Keratinocyte (primary cell): ENCODE measurements around the gene PPP1R18. TPM values are rescaled to one million over a fixed set of nuclear protein-coding genes. Genes with fewer than 3 reads are reported as not detected.

Source experiments
- DNase-seq: peaks from one replicate; pipeline ENCODE4 v3.0.0-alpha.2; 2011; ENCODE audit warnings: low read depth, missing footprints, low spot score
- FAIRE-seq: peaks from 2 replicates; lab custom pipeline; 2011; peaks lifted over from hg19 to GRCh38; lab: Jason Lieb, UNC
- H2AFZ ChIP-seq: 2 replicates; pipeline ENCODE4 v1.6.0; 2012; ENCODE audit warnings: low read length, control low read depth, inconsistent platforms; ENCODE audit not compliant: control insufficient read depth
- H3K27ac ChIP-seq: 2 replicates; pipeline ENCODE4 v1.5.1; 2011; ENCODE audit warnings: low read length; ENCODE audit not compliant: control insufficient read depth, insufficient read depth
- H3K27me3 ChIP-seq: 3 replicates; pipeline ENCODE4 v1.6.0; 2011; ENCODE audit warnings: low read length; ENCODE audit not compliant: control insufficient read depth, insufficient read depth; ENCODE audit errors: extremely low read depth
- H3K36me3 ChIP-seq, 2 experiments: 2 replicates in 1 of 2; 3 replicates in 1 of 2; pipeline ENCODE4 v1.5.1; 2011; ENCODE audit warnings: low read length in 2 of 2, mild to moderate bottlenecking in 1 of 2; ENCODE audit not compliant: control insufficient read depth in 2 of 2, insufficient read depth in 2 of 2; ENCODE audit errors: extremely low read depth in 1 of 2
- H3K4me1 ChIP-seq: 3 replicates; pipeline ENCODE4 v1.5.1; 2011; ENCODE audit warnings: low read length; ENCODE audit not compliant: control insufficient read depth, insufficient read depth; ENCODE audit errors: extremely low read depth
- H3K4me2 ChIP-seq: 3 replicates; pipeline ENCODE4 v1.6.0; 2011; ENCODE audit warnings: low read depth, low read length; ENCODE audit not compliant: control insufficient read depth, insufficient read depth; ENCODE audit errors: extremely low read depth
- H3K4me3 ChIP-seq, 3 experiments: fragments of 200-600 bp in 1 of 3; sonication (generic) in 1 of 3; 2 replicates in 2 of 3; 3 replicates in 1 of 3; pipeline ENCODE4 v1.5.1; 2011 to 2016; ENCODE audit warnings: low read length in 3 of 3, mild to moderate bottlenecking in 3 of 3, control low read depth in 2 of 3, inconsistent platforms in 1 of 3, low read depth in 1 of 3, mixed read lengths in 1 of 3, mixed run types in 1 of 3, moderate library complexity in 1 of 3; ENCODE audit not compliant: control insufficient read depth in 2 of 3, insufficient read depth in 2 of 3; ENCODE audit errors: extremely low read depth in 1 of 3
- H3K79me2 ChIP-seq: 2 replicates; pipeline ENCODE4 v1.6.0; 2012; ENCODE audit warnings: low read length; ENCODE audit not compliant: control insufficient read depth, insufficient read depth
- H3K9ac ChIP-seq: 3 replicates; pipeline ENCODE4 v1.6.0; 2011; ENCODE audit warnings: low read length; ENCODE audit not compliant: control insufficient read depth, insufficient read depth; ENCODE audit errors: extremely low read depth
- H3K9me1 ChIP-seq: 3 replicates; pipeline ENCODE4 v1.6.0; 2011; ENCODE audit warnings: low read length; ENCODE audit not compliant: control insufficient read depth, insufficient read depth; ENCODE audit errors: extremely low read depth
- H3K9me3 ChIP-seq: 2 replicates; pipeline ENCODE4 v1.5.1; 2012; ENCODE audit warnings: low read depth, low read length; ENCODE audit not compliant: control insufficient read depth
- H4K20me1 ChIP-seq: 3 replicates; pipeline ENCODE4 v1.6.0; 2011; ENCODE audit warnings: low read length; ENCODE audit not compliant: control insufficient read depth, insufficient read depth; ENCODE audit errors: extremely low read depth
- EZH2 ChIP-seq: IDR thresholded peaks from one replicate; pipeline ENCODE4 v1.6.1; 2012; ENCODE audit warnings: inconsistent platforms, mild to moderate bottlenecking, low read length, moderate library complexity
- dilution Hi-C: fragments of 300-500 bp; cut with MboI; formaldehyde crosslinking; loops from one replicate; pipeline ENCODE4 v1.7.0; 2020; ENCODE audit warnings: low sequenced_read_pairs; ENCODE audit not compliant: extremely low pct_ligation_motif_present
- polyA plus RNA-seq, 5 experiments: library from polyadenylated mRNA; depleted of rRNA in 3 of 5; stranded (reverse) in 3 of 5; stranded (forward) in 1 of 5; unstranded in 1 of 5; fragments of >200 nt; gene quantifications; 1 replicate in 1 of 5; 2 replicates in 3 of 5; 3 replicates in 1 of 5; pipeline versions ENCODE4 v1.2.1 to v1.2.3, GENCODE V29; 2011 to 2012; ENCODE audit warnings: missing spikeins in 2 of 5, low read depth in 1 of 5, low replicate concordance in 1 of 5
- TF ChIP-seq, protein P1 (sequence below), 3 experiments: IDR thresholded peaks in 1 of 3; conservative IDR thresholded peaks in 1 of 3; optimal IDR thresholded peaks in 1 of 3; 2 replicates in 2 of 3; 3 replicates in 1 of 3; pipeline versions ENCODE3 to v1.5.1; 2011; ENCODE audit warnings: low read length in 3 of 3, mild to moderate bottlenecking in 3 of 3, moderate library complexity in 2 of 3, control low read depth in 1 of 3, inconsistent platforms in 1 of 3; ENCODE audit not compliant: insufficient read depth in 2 of 3; ENCODE audit errors: extremely low read depth in 1 of 3

Gene PPP1R18
- polyA plus RNA-seq, 1 donor (not counting 4 experiments of a cell fraction or from before 2014, with no cell fraction given), result 88.9 TPM

DNA sequence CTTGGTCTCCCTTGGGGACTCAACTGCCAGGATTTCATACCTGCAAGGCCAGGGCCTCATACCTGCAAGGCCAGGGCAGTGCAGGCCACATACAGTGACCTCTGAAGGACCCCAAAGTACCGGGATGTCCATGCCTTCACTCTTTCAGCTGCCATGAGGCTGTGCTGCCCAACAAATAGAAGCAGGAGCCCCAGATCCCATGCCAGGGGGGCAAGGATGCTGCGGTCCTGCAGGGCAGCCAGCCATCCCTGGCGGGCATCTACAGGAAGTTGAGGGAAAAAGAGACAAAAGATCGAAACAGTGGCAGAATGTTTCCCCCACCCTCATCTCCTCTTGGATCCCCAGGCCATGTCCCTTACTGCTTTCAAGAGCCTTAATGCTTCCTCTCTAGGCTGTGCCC, 3.5 kb upstream of the PPP1R18 start:
- TF ChIP-seq, protein P1, sequence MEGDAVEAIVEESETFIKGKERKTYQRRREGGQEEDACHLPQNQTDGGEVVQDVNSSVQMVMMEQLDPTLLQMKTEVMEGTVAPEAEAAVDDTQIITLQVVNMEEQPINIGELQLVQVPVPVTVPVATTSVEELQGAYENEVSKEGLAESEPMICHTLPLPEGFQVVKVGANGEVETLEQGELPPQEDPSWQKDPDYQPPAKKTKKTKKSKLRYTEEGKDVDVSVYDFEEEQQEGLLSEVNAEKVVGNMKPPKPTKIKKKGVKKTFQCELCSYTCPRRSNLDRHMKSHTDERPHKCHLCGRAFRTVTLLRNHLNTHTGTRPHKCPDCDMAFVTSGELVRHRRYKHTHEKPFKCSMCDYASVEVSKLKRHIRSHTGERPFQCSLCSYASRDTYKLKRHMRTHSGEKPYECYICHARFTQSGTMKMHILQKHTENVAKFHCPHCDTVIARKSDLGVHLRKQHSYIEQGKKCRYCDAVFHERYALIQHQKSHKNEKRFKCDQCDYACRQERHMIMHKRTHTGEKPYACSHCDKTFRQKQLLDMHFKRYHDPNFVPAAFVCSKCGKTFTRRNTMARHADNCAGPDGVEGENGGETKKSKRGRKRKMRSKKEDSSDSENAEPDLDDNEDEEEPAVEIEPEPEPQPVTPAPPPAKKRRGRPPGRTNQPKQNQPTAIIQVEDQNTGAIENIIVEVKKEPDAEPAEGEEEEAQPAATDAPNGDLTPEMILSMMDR (optimal IDR thresholded peaks at IDR 0.05 in 1 of 3, IDR thresholded peaks at IDR 0.05 in 1 of 3, conservative IDR thresholded peaks at IDR 0.05 in 1 of 3; ENCODE audit: extremely low read depth in 1 of 3, insufficient read depth in 2 of 3, low read length in 3 of 3), result no peak
- no peak for TF ChIP-seq EZH2
- DNase-seq (no peak), FAIRE-seq (no peak)
- H3K27me3 ChIP-seq, result no peaks in the 10 kb centered on the region
- no peak overlapping the region for H2AFZ ChIP-seq
- H4K20me1 ChIP-seq, result no peaks in the 10 kb centered on the region
- no peaks in the 10 kb centered on the region for H3K9me1 ChIP-seq
- H3K9ac ChIP-seq, result peak overlapping the region; percentile 85
- dilution Hi-C loops, result no loop called here
- peak overlapping the region; percentile 45 to 93 (median 91) for H3K4me3 ChIP-seq
- peaks cover 0 to 7% of the 10 kb centered on the region in 2 experiments for H3K36me3 ChIP-seq
- no peaks in the 10 kb centered on the region for H3K9me3 ChIP-seq
- peak overlapping the region; percentile 72 for H3K27ac ChIP-seq
- peaks cover 42% of the 10 kb centered on the region for H3K79me2 ChIP-seq
- H3K4me1 ChIP-seq, result peaks cover 36% of the 10 kb centered on the region
- H3K4me2 ChIP-seq, result peak overlapping the region; percentile 98

DNA sequence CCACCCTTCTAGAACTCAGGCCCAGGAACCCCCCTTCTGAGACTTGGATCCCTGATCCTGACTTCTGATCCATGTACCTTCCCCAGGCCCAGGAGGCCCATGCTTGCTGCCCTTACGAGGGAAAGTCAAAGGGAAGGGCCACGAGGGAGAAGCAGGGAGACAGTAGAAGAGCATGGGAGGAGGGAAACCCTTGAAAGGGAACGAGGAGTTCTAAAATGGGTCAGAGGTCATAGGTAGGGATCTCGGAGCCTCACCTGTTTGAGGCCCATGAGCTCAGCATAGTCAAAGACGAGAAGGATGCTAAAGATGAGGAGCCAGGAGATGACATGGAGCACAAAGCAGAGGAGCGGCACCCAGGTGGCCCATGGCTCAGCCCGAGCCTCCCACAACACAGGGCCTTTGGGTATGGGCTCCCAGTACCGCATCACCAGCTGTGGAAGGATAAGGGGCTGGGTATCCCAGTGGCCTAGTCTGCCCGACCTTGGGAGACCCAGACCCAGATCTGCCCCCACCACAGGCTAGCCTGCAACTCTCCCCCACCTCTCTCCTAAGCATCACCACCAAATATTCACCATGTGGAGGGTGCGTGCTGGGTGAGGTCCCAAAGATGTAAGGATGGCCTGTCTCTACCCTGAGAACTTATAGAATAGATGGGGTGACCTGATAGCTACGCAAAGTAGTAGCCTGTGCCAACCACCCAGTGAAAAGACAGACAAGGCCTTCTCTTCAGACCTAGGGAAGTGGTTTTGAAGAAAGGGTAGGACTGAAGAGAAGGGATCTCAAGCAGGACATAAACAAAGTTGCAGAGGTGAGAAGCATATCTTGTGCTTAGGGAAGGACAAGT, 2.8 kb upstream of the PPP1R18 start:
- H4K20me1 ChIP-seq, result no peaks in the 10 kb centered on the region
- H2AFZ ChIP-seq, result no peak overlapping the region
- peak overlapping the region; percentile 94 for H3K27ac ChIP-seq
- peak overlapping the region; percentile 98 for H3K4me2 ChIP-seq
- TF ChIP-seq, protein P1 (optimal IDR thresholded peaks at IDR 0.05 in 1 of 3, IDR thresholded peaks at IDR 0.05 in 1 of 3, conservative IDR thresholded peaks at IDR 0.05 in 1 of 3; ENCODE audit: extremely low read depth in 1 of 3, insufficient read depth in 2 of 3, low read length in 3 of 3), result no peak
- TF ChIP-seq EZH2, result no peak
- peaks cover 33% of the 10 kb centered on the region for H3K4me1 ChIP-seq
- FAIRE-seq (no peak), DNase-seq (no peak)
- no peaks in the 10 kb centered on the region for H3K9me3 ChIP-seq
- H3K36me3 ChIP-seq, result peaks cover under 1 to 11% of the 10 kb centered on the region in 2 experiments
- no peaks in the 10 kb centered on the region for H3K9me1 ChIP-seq
- H3K9ac ChIP-seq, result peak overlapping the region; percentile 97
- dilution Hi-C loops, result no loop called here
- H3K27me3 ChIP-seq, result no peaks in the 10 kb centered on the region
- peaks cover 49% of the 10 kb centered on the region for H3K79me2 ChIP-seq
- peak overlapping the region in 2 of 3 experiments; percentile 90 to 93 for H3K4me3 ChIP-seq
